Ishikawa (cell line): ENCODE measurements around the gene PRKCZ.

Experiments
- CEBPB ChIP-seq: IDR thresholded peaks from 2 replicates; pipeline ENCODE4 v1.6.1; 2012
- CREB1 ChIP-seq: IDR thresholded peaks from 2 replicates; pipeline ENCODE4 v1.6.1; 2012; ENCODE audit warnings: low read depth
- EGR1 ChIP-seq: IDR thresholded peaks from 2 replicates; pipeline ENCODE4 v1.6.1; 2012
- EP300 ChIP-seq: IDR thresholded peaks from 2 replicates; pipeline ENCODE4 v1.6.1; 2012; ENCODE audit warnings: borderline replicate concordance
- FOXM1 ChIP-seq: IDR thresholded peaks from 2 replicates; pipeline ENCODE4 v1.6.1; 2012; ENCODE audit warnings: low read depth, borderline replicate concordance
- NFIC ChIP-seq: IDR thresholded peaks from 2 replicates; pipeline ENCODE4 v1.6.1; 2012
- RAD21 ChIP-seq: IDR thresholded peaks from 2 replicates; pipeline ENCODE4 v1.6.1; 2012; ENCODE audit warnings: low read depth
- TAF1 ChIP-seq: IDR thresholded peaks from 2 replicates; pipeline ENCODE4 v1.6.1; 2012; ENCODE audit warnings: low read depth, mild to moderate bottlenecking
- TCF12 ChIP-seq: IDR thresholded peaks from 2 replicates; pipeline ENCODE4 v1.6.1; 2012; ENCODE audit warnings: low read depth
- TEAD4 ChIP-seq: IDR thresholded peaks from 2 replicates; pipeline ENCODE4 v1.6.1; 2012
- YY1 ChIP-seq: IDR thresholded peaks from 2 replicates; pipeline ENCODE4 v1.6.1; 2012; ENCODE audit warnings: low read depth
- ZBTB7A ChIP-seq: IDR thresholded peaks from 2 replicates; pipeline ENCODE4 v1.6.1; 2012; ENCODE audit warnings: low read depth
- TF ChIP-seq, protein P1 (sequence below): IDR thresholded peaks from 2 replicates; pipeline ENCODE4 v1.6.1; 2012
- TF ChIP-seq, protein P2 (sequence below): IDR thresholded peaks from 2 replicates; pipeline ENCODE4 v1.6.1; 2012; ENCODE audit warnings: low read depth, mild to moderate bottlenecking
- TF ChIP-seq, protein P3 (sequence below): IDR thresholded peaks from 2 replicates; pipeline ENCODE4 v1.6.1; 2012

PRKCZ gene

DNA sequence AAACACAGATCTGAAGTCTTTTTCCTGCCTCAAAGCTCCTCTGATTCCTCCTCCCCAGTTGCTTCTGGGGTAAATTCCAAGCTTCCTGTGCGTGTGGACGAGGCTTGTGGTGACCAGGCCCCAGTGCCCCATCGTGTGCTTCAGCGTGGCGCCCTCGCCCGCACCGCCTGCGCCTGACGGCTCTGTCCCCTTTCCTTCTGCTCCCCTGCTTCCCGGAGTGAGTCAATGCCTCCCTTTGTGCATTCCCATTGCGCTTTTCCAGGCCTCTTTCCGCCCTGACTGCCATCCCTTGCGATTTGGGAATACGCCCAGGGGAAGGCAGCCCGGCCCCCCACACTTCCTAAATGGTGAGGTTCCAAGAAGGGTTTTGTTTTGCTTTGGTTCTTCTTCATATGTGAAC, 108.1 kb downstream of the PRKCZ start:
- no peak for TF ChIP-seq EGR1
- TF ChIP-seq, protein P1, sequence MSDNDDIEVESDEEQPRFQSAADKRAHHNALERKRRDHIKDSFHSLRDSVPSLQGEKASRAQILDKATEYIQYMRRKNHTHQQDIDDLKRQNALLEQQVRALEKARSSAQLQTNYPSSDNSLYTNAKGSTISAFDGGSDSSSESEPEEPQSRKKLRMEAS, result no peak
- TF ChIP-seq EP300, result no peak
- TF ChIP-seq, protein P2, sequence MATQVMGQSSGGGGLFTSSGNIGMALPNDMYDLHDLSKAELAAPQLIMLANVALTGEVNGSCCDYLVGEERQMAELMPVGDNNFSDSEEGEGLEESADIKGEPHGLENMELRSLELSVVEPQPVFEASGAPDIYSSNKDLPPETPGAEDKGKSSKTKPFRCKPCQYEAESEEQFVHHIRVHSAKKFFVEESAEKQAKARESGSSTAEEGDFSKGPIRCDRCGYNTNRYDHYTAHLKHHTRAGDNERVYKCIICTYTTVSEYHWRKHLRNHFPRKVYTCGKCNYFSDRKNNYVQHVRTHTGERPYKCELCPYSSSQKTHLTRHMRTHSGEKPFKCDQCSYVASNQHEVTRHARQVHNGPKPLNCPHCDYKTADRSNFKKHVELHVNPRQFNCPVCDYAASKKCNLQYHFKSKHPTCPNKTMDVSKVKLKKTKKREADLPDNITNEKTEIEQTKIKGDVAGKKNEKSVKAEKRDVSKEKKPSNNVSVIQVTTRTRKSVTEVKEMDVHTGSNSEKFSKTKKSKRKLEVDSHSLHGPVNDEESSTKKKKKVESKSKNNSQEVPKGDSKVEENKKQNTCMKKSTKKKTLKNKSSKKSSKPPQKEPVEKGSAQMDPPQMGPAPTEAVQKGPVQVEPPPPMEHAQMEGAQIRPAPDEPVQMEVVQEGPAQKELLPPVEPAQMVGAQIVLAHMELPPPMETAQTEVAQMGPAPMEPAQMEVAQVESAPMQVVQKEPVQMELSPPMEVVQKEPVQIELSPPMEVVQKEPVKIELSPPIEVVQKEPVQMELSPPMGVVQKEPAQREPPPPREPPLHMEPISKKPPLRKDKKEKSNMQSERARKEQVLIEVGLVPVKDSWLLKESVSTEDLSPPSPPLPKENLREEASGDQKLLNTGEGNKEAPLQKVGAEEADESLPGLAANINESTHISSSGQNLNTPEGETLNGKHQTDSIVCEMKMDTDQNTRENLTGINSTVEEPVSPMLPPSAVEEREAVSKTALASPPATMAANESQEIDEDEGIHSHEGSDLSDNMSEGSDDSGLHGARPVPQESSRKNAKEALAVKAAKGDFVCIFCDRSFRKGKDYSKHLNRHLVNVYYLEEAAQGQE, result no peak
- TF ChIP-seq, protein P3, sequence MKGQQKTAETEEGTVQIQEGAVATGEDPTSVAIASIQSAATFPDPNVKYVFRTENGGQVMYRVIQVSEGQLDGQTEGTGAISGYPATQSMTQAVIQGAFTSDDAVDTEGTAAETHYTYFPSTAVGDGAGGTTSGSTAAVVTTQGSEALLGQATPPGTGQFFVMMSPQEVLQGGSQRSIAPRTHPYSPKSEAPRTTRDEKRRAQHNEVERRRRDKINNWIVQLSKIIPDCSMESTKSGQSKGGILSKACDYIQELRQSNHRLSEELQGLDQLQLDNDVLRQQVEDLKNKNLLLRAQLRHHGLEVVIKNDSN, result no peak
- TF ChIP-seq ZBTB7A, result no peak
- TF ChIP-seq TAF1, result no peak
- TF ChIP-seq NFIC, result no peak
- TF ChIP-seq CREB1, result no peak

DNA sequence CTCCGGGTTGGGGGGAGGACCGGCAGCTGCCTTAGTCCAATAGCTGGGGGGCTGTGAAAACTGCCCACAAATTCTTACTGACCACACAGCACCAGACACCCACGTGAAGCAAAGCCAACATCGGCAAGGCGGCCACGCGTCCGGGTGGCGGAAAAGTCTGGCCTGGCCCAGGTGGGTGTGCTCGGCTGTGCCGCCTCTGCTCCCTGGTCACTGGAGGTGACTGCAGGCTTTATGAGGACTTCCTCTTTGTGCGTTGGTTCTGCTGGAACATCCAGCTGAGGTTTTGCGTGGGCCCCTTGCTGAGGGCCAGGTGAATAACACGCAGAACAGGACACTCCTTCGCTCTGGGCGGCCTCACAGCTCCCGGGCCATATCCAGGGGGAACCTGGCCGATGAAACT, 108.9 kb downstream of the PRKCZ start:
- TF ChIP-seq EP300 (no peak), ZBTB7A (no peak), TAF1 (no peak), TEAD4 (no peak), TCF12 (no peak), EGR1 (no peak), RAD21 (no peak), FOXM1 (no peak)
- TF ChIP-seq, protein P1, result no peak
- TF ChIP-seq, protein P2, result no peak
- TF ChIP-seq, protein P3, result no peak

DNA sequence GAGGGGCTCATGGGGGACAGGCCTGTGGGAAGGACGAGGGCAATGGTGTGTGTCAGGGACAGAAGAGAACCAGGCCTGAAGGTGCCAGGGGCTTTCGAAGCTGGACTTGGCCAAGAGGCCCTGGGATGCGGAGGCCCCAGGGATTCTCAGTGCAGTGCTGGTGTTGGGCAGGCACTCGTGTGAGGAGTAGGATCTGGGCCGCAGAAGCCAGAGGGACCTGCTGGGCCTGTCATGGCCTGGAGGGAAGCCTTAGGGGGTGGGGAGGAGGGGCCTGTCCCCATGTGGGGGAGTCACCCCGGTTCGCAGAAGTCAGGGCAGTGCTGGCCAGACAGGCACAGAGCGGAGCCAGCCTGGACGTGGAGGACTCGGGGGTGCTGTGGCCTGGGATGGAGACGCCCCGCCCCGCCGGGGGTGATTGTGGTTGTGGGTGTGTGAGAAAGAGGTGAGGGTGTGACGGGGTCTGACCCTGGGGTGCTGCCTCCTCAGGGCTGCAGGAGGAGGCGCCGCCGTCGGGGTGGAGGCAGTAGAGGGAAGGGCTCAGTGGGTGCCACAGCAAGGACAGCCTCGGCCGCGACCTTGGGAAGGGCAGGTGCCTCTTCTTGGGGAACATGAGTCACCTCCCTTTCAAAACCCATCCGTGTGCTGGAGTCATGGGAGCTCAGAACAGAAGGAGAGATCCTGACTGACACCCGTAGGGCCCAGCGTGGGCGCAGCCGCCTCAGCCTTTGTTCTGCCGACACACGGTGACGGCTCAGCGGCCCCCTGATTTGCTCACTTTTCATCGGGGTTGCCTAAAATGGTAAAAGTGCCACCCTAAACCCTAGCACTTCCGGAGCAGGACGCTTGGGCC, 110.5 kb downstream of the PRKCZ start:
- TF ChIP-seq TCF12, result no peak
- TF ChIP-seq, protein P3, result no peak
- TF ChIP-seq EP300, result no peak
- TF ChIP-seq CEBPB, result no peak
- no peak for TF ChIP-seq FOXM1
- TF ChIP-seq, protein P1, result no peak
- TF ChIP-seq RAD21, result no peak
- TF ChIP-seq ZBTB7A, result no peak
- TF ChIP-seq NFIC, result no peak
- no peak for TF ChIP-seq EGR1
- no peak for TF ChIP-seq CREB1
- TF ChIP-seq TEAD4, result no peak
- TF ChIP-seq TAF1, result no peak
- TF ChIP-seq, protein P2, result no peak
- no peak for TF ChIP-seq YY1

DNA sequence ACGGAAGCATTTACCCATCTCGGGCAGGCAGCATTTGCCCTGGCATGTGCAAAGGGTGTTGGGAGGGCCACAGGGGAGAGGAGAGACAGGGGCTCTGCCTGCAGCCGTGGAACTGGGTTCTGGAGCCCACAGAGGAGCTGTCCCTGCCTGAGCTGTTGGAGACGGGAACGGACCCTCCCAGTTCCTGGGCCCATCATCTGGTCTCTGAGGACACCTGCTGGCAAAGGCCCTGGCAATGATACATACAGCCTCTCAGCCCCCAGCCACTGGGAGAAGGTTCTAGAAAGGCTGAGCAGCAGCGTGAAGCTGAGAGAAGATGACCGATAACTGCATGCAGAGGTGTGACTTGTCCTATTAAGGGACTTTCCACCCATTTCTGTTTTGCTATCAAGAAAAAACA, 113.0 kb downstream of the PRKCZ start:
- TF ChIP-seq, protein P2, result no peak
- TF ChIP-seq EP300, result no peak
- TF ChIP-seq NFIC, result no peak
- TF ChIP-seq ZBTB7A, result no peak
- TF ChIP-seq TCF12, result no peak
- TF ChIP-seq, protein P3, result no peak
- no peak for TF ChIP-seq TAF1
- no peak for TF ChIP-seq YY1
- no peak for TF ChIP-seq EGR1
- TF ChIP-seq, protein P1, result no peak
- TF ChIP-seq RAD21, result no peak
- no peak for TF ChIP-seq FOXM1
- TF ChIP-seq TEAD4, result no peak
- no peak for TF ChIP-seq CREB1
- no peak for TF ChIP-seq CEBPB
